PFSK-1 (cell line): ENCODE data around the gene ETV4.

Source experiments
- FOXP2 ChIP-seq: optimal IDR thresholded peaks from 2 replicates; pipeline ENCODE3; 2011; ENCODE audit warnings: borderline replicate concordance, control low read depth, inconsistent platforms; ENCODE audit not compliant: insufficient read depth; ENCODE audit errors: extremely low read length, extremely low read depth
- POLR2AphosphoS5 ChIP-seq: IDR thresholded peaks from 2 replicates; pipeline ENCODE4 v1.6.1; 2012; ENCODE audit warnings: low read depth, mild to moderate bottlenecking, control low read depth, low read length, moderate library complexity
- SIN3A ChIP-seq: IDR thresholded peaks from 2 replicates; pipeline ENCODE4 v1.6.1; 2012; ENCODE audit warnings: mild to moderate bottlenecking, low read length, moderate library complexity, borderline replicate concordance; ENCODE audit not compliant: insufficient read depth
- TAF1 ChIP-seq: IDR thresholded peaks from 2 replicates; pipeline ENCODE4 v1.6.1; 2012; ENCODE audit warnings: low read length, control low read depth, borderline replicate concordance; ENCODE audit not compliant: insufficient read depth
- TF ChIP-seq, protein P1 (sequence below), 2 experiments: IDR thresholded peaks; 2 replicates each; pipeline versions ENCODE4 v1.6.1 to v1.8.0; 2011 to 2012; ENCODE audit warnings: low read depth in 2 of 2, low read length in 2 of 2, control low read depth in 1 of 2, inconsistent platforms in 1 of 2, mild to moderate bottlenecking in 1 of 2, moderate library complexity in 1 of 2; ENCODE audit not compliant: insufficient read depth in 1 of 2

ETV4 gene

GRCh38 chr17:43556292-43556691 lies 10.2 kb upstream of the ETV4 start:
- no peak for TF ChIP-seq SIN3A
- TF ChIP-seq TAF1 = no peak
- no peak for TF ChIP-seq POLR2AphosphoS5
- TF ChIP-seq, protein P1, sequence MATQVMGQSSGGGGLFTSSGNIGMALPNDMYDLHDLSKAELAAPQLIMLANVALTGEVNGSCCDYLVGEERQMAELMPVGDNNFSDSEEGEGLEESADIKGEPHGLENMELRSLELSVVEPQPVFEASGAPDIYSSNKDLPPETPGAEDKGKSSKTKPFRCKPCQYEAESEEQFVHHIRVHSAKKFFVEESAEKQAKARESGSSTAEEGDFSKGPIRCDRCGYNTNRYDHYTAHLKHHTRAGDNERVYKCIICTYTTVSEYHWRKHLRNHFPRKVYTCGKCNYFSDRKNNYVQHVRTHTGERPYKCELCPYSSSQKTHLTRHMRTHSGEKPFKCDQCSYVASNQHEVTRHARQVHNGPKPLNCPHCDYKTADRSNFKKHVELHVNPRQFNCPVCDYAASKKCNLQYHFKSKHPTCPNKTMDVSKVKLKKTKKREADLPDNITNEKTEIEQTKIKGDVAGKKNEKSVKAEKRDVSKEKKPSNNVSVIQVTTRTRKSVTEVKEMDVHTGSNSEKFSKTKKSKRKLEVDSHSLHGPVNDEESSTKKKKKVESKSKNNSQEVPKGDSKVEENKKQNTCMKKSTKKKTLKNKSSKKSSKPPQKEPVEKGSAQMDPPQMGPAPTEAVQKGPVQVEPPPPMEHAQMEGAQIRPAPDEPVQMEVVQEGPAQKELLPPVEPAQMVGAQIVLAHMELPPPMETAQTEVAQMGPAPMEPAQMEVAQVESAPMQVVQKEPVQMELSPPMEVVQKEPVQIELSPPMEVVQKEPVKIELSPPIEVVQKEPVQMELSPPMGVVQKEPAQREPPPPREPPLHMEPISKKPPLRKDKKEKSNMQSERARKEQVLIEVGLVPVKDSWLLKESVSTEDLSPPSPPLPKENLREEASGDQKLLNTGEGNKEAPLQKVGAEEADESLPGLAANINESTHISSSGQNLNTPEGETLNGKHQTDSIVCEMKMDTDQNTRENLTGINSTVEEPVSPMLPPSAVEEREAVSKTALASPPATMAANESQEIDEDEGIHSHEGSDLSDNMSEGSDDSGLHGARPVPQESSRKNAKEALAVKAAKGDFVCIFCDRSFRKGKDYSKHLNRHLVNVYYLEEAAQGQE (IDR thresholded peaks at IDR 0.05; ENCODE audit: insufficient read depth in 1 of 2, low read depth in 2 of 2, low read length in 2 of 2) = no peak
- TF ChIP-seq FOXP2 = no peak

GRCh38 chr17:43554857-43555256 lies 8.7 kb upstream of the ETV4 start:
- TF ChIP-seq, protein P1 (IDR thresholded peaks at IDR 0.05; ENCODE audit: insufficient read depth in 1 of 2, low read depth in 2 of 2, low read length in 2 of 2) = no peak
- no peak for TF ChIP-seq TAF1
- TF ChIP-seq FOXP2 = no peak
- no peak for TF ChIP-seq SIN3A
- no peak for TF ChIP-seq POLR2AphosphoS5

GRCh38 chr17:43553573-43553972 lies 7.4 kb upstream of the ETV4 start:
- TF ChIP-seq TAF1 = no peak
- no peak for TF ChIP-seq FOXP2
- TF ChIP-seq, protein P1 (IDR thresholded peaks at IDR 0.05; ENCODE audit: insufficient read depth in 1 of 2, low read depth in 2 of 2, low read length in 2 of 2) = no peak
- TF ChIP-seq SIN3A = no peak
- TF ChIP-seq POLR2AphosphoS5 = no peak

DNA sequence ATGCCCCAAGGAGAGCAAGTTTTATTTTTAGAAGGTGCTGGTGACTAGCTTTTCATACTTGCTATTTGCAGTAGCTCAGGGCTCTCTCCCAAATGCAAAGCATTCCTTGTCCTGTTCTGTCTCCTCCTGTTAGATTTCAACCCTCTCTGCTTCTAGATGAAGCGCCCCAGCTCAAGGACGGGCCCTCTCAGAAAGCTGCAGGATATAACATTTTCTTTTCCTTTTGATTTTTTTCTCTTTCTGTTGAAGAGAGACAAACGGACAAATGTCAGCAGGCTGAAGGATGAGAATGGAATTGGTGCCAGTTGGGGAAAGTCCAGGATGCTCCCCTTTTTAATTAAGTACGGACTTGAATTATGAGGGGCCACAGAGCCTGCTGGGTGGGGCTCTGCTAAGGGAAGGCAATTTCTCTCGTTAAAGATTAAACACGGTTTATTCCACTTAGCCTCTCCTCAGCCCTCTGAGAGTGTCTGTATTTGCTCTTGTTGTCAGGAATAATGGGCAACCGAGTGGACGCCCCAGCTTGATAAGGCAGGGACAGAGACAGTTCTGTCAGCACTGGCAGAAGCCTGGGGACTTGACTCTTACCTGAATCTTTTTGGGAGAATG lies 6.2 kb upstream of the ETV4 start:
- TF ChIP-seq FOXP2 (no peak), POLR2AphosphoS5 (no peak), SIN3A (no peak)

DNA sequence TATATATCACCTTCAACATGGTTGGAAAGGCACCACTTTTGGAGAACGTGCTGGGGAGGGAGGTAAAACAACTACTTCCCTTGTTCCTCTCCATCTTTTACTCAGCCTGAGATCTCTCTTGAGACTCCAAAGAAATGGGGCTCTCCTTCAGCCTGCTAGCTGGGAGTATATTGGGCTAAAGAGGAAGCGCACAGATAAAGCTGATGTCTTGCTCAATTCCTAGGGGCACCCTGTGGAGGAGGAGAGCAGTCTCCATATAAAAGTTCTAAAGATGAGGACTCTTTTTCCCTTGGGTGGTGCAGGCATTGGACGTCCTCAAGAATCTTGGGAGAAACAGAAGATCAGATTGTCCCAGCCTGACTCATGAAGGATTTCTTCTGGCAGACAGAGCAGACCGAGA lies 4.6 kb upstream of the ETV4 start:
- TF ChIP-seq TAF1 (no peak), FOXP2 (no peak), SIN3A (no peak), POLR2AphosphoS5 (no peak)
- TF ChIP-seq, protein P1 (IDR thresholded peaks at IDR 0.05; ENCODE audit: insufficient read depth in 1 of 2, low read depth in 2 of 2, low read length in 2 of 2) = no peak
